ENCODE measurements around the gene COX7A2. TPM values are rescaled to one million over a fixed set of nuclear protein-coding genes. Genes with fewer than 3 reads are reported as not detected.

The COX7A2 gene
- total RNA-seq, 1 experiment from 2014 or later: 600 TPM

- peak overlapping the region; percentile 19; the same call in 1 of the 2 replicates for H3K27ac ChIP-seq (ENCODE audit: low read depth, low read length)
- POLR2A ChIA-PET: no interaction called here
- no peak for TF ChIP-seq SIN3A (IDR thresholded peaks at IDR 0.05; ENCODE audit: low read depth)
- no peak for TF ChIP-seq ZBTB33 (IDR thresholded peaks at IDR 0.05; ENCODE audit: extremely low read depth, insufficient replicate concordance, low read length)
- no peak for TF ChIP-seq EZH2phosphoT487 (IDR thresholded peaks at IDR 0.05; ENCODE audit: borderline replicate concordance)
- no peak for TF ChIP-seq POLR2AphosphoS5 (IDR thresholded peaks at IDR 0.05; ENCODE audit: low read depth, low read length)
- TF ChIP-seq ZNF274 (IDR thresholded peaks at IDR 0.05; ENCODE audit: low read depth, low read length): no peak
- no peak for TF ChIP-seq ELF1 (IDR thresholded peaks at IDR 0.05; ENCODE audit: borderline replicate concordance, low read depth)
- TF ChIP-seq YY1 (IDR thresholded peaks at IDR 0.05; ENCODE audit: extremely low read depth, insufficient replicate concordance, low read depth, low read length): no peak
- TF ChIP-seq SP1 (IDR thresholded peaks at IDR 0.05; ENCODE audit: low read depth): no peak
- TF ChIP-seq ZFX (IDR thresholded peaks at IDR 0.05): no peak
- no peak for TF ChIP-seq CBX3 (IDR thresholded peaks at IDR 0.05; ENCODE audit: low read depth)
- no peak for TF ChIP-seq SRF (IDR thresholded peaks at IDR 0.05; ENCODE audit: low read depth)
- no peak for TF ChIP-seq JUND (IDR thresholded peaks at IDR 0.05)
- TF ChIP-seq ATF3 (IDR thresholded peaks at IDR 0.05): no peak
- no peak for TF ChIP-seq REST (IDR thresholded peaks at IDR 0.05; ENCODE audit: low read depth)
- TF ChIP-seq EGR1 (IDR thresholded peaks at IDR 0.05; ENCODE audit: low read depth): no peak
- no peak for ATAC-seq
- CTCF ChIA-PET: interaction anchor here (1.1 kb wide), 1 partner anchor 8 kb away, joined by 3 read pairs; no protein-coding TSS in a partner anchor
- no peaks in the 10 kb centered on the region for H4K20me1 ChIP-seq (ENCODE audit: insufficient read depth)
- H3K27me3 ChIP-seq (ENCODE audit: insufficient read depth, low read length): no peaks in the 10 kb centered on the region
- no peaks in the 10 kb centered on the region for H3K9me3 ChIP-seq (ENCODE audit: control insufficient read depth in 1 of 2, insufficient read depth in 1 of 2, low read depth in 1 of 2, low read length in 2 of 2)
- no peaks in the 10 kb centered on the region for H3K9me2 ChIP-seq (ENCODE audit: insufficient read depth)
- H3K9ac ChIP-seq (ENCODE audit: low read length): peak overlapping the region; percentile 81; the same call in 1 of the 2 replicates
- H3K79me2 ChIP-seq (ENCODE audit: insufficient read depth, low read length): peaks cover 86% of the 10 kb centered on the region
- peak overlapping the region; percentile 55 to 59; a peak in 3 of 4 replicates for H3K4me3 ChIP-seq (replicated peaks in 1 of 2; ENCODE audit: low read depth in 1 of 2, low read length in 2 of 2)
- H2AFZ ChIP-seq (ENCODE audit: low read depth, low read length, poor library complexity, severe bottlenecking): no peak overlapping the region
- DNase-seq (ENCODE audit: low read depth, low spot score): no peak
- BruUV-seq (replicated peaks): no TSS peak
- peaks cover 28 to 69% of the 10 kb centered on the region in 2 experiments for H3K4me1 ChIP-seq (ENCODE audit: control insufficient read depth in 1 of 2, insufficient read depth in 2 of 2, low read length in 2 of 2)
- intact Hi-C loops (cut with micrococcal nuclease): loop anchor here (10.0 kb wide), 1 partner anchor 626 kb away; no protein-coding TSS in a partner anchor
- H3K36me3 ChIP-seq (ENCODE audit: control insufficient read depth in 1 of 2, insufficient read depth in 2 of 2, low read length in 2 of 2): no peaks in the 10 kb centered on the region
- H3K4me2 ChIP-seq (ENCODE audit: low read length): peak overlapping the region; percentile 87
- RAD21 ChIA-PET (ENCODE audit: low non-redundant PET in 1 of 2, low total read pairs in 2 of 2, uncharacterized antibody in 2 of 2, unreplicated experiment in 2 of 2): no interaction called here
Observed at GRCh38 chr6:75201021-75201420, 42.6 kb downstream of the COX7A2 start.
